NCI-H524 (cell line): ENCODE results near the gene ADAM8.
"Not testable (repeated sequence)": the region's sequence is repeated elsewhere in the genome, so short reads cannot be mapped to it uniquely, and the experiment has no call there.

Source experiments
- DNase-seq, 2 experiments: peaks; one replicate each; lab custom pipeline; 2025; lab: John Stamatoyannopoulos, UW

The ADAM8 gene

GRCh38 chr10:133267829-133268228 lies 8.8 kb downstream of the ADAM8 start:
- DNase-seq = no peak

- no peak for DNase-seq
These were observed 9.4 kb downstream of the ADAM8 start for GRCh38 chr10:133267293-133267692.

GRCh38 chr10:133266056-133266795 lies 10.4 kb downstream of the ADAM8 start:
- DNase-seq = no peak

- not testable (repeated sequence) for DNase-seq
These were observed 11.6 kb downstream of the ADAM8 start for GRCh38 chr10:133265052-133265451.

- DNase-seq = no peak
These were observed 12.2 kb downstream of the ADAM8 start for GRCh38 chr10:133264461-133264860.

- DNase-seq = no peak
These were observed 13.0 kb downstream of the ADAM8 start for GRCh38 chr10:133263674-133264073.

GRCh38 chr10:133262696-133263095 lies 14.0 kb downstream of the ADAM8 start:
- peak; percentile 5 to 16 for DNase-seq

- peak in 1 of 2 experiments; percentile 46 for DNase-seq
These were observed 14.8 kb downstream of the ADAM8 start for GRCh38 chr10:133261726-133262325.

- peak in 1 of 2 experiments; percentile 5 for DNase-seq
These were observed 15.6 kb downstream of the ADAM8 start for GRCh38 chr10:133260895-133261725.

- no peak for DNase-seq
These were observed 17.1 kb downstream of the ADAM8 start for GRCh38 chr10:133259602-133259989.

- no peak for DNase-seq
These were observed 17.7 kb downstream of the ADAM8 start for GRCh38 chr10:133258818-133259601.

- no peak for DNase-seq
These were observed 18.4 kb downstream of the ADAM8 start for GRCh38 chr10:133258066-133258817.

GRCh38 chr10:133257489-133258065 lies 19.1 kb downstream of the ADAM8 start:
- DNase-seq = peak in 1 of 2 experiments; percentile 19

- no peak for DNase-seq
These were observed 21.3 kb downstream of the ADAM8 start for GRCh38 chr10:133255323-133255722.

GRCh38 chr10:133254421-133255120 lies 22.1 kb downstream of the ADAM8 start:
- DNase-seq = no peak

GRCh38 chr10:133253361-133253955 lies 23.2 kb downstream of the ADAM8 start:
- no peak for DNase-seq

- DNase-seq = no peak
These were observed 24.5 kb downstream of the ADAM8 start for GRCh38 chr10:133252223-133252552.

GRCh38 chr10:133251388-133252222 lies 25.1 kb downstream of the ADAM8 start:
- DNase-seq = no peak
